CD1c-positive myeloid dendritic cell (primary cell): ENCODE measurements around the gene HRNR.
A peak's percentile ranks its signal among the peaks of the same experiment; 100 is the strongest.

ENCODE experiments used
- DNase-seq: peaks from one replicate; pipeline ENCODE4 v3.0.0-alpha.2; 2016; ENCODE audit errors: extremely low spot score

Gene HRNR

DNA sequence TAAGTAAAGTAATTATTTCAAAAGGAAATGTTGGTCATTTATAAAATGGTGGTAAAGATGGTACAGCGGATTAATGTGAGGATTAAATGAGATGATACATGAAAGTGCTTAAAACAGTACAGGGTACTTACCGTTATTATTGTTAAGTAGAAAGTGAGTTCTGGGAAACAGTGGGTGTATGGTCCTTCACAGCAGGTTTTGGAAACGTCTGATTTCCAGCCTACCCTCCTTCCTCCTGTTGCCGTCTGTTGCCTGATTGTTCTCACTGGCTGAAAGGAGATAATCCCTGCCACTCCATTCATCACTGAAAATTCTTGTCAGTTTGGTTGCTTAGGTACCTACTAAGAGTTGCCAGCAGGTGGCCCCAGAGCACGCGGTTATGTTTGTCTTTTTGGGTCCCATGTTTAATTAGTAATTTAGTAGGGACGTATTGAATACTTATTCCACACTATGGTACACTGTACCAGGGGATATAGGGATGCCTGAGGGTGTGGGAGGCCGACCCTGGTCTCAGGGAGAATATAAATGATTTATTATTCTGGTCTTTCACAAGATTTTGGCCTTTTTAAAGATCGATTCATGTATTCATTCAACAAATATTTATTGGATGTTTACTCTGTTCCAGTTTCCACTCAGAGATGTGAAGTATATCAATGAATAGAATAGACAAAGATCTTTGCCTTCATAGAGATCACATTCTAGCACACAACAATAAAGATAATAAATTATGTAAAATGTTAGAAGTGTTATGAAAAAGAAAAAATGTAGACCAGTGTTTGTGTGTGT lies 34.1 kb downstream of the HRNR start:
- DNase-seq, result peak; percentile 73

DNA sequence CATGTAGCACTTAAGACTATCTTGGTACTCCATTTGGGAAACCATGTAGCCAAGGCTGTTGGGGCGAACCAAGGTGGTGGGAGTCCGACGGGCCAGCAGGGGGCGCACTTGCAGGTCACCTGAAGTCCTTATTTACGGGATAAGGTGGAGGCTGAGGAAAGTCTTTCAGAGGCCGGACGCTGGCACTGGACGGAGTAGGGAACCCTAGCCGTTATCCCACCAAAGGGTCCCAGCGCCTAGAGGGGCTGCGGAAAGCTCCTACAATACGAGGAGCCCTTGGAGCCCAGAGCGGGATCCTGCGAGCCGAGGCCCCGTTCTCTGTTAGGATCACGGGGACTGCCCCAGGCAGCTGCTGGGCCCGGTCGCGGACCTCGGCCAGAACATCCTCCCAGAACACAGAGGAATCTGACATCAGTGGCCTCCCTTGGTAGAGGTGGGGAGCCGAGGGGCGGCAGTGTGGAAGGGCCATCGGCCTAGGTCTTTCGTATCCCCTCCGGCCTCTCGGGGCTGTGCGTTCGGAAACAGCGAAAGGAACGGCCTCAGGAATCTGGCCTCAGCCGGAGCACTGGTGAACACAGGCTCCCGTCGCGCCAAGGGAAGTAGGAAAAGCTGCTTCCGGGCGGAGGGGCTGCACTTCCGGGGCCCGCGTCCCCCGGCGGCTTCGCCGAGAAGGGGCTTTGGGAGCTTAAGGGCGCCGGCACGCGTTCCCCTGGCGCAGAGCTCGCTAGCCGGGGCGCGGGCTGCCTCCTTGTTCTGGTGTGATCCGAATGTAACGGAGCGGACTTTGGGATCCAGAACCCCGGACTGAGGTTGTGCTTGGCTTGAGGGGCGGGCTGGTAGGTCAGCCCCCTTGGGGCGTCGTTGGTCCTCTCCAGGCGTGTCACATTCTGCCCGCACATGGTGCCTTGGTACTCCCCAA lies 35.1 kb downstream of the HRNR start:
- peak; percentile 75 for DNase-seq

DNA sequence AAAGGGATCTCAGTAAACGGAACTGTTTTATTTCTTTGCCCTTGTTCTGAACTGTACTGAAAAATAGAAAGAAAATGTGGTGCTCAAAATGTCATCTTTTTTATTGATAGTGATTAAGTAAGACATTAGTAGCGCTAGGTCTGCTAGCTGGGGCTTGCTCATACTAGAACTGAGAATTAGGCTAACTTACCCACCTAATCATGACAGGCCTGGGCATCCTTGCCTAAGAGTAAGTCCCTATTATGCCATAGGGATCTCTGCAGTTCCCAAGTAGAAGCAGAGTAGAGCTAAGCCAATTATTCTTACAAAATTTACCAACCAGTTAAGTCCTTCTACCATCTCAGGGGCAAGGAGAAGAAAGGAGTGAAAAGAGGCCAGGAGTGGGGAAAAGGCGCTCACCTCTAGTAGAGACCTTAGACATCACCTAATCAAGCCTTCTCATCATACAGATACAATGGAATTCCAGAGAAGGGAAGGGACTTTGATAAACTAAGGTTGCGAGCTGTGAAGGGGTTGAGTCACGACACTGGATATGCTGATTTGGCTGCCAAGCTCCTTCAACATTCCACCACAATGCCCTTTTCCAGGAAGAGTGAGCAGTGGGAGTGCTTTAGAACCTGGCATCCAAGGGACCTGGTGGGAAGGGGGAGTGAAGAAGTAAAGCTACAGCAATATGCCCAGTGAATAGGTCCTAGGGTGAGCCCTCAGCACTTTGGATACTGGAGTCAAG lies 37.3 kb downstream of the HRNR start:
- DNase-seq, result no peak

DNA sequence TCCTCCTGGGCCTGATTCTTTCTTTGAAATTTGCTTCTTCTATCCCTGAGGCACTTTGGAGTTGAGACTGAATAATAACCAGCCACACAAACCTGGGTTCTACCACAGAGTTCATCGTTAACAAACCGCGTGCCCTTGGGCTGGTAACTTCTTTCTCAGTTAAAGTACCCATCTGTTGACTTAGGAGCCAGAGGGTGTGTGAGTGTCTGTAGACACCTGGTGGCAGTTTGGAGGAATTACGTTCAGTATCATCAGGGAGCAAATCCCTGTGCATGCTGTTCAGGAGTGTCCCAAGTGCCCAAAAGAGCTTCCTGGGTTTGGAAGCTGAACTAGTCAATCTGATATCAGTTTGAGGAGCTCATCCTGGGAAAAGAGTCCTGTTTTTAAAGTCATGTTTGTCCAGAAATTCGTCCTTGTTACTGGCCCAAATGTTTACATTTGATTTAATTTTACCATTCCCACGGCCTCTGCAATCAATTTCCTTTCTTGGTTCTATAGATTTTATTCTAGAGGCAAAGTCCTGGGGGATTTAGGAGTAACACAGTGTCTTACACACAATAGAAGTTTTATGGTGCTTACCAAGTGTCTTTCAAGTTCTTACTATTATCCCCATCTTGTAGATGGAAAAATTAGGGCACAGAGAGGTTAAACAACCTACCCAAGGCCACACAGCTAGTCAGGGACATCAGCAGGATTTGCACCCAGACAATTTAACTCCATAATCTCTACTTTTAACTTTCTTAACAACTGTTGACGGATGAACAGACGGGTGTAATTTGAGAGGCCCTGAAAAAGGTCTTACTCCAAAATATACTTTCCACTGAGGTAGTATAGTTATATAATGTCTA lies 38.2 kb downstream of the HRNR start:
- peak; percentile 73 for DNase-seq

DNA sequence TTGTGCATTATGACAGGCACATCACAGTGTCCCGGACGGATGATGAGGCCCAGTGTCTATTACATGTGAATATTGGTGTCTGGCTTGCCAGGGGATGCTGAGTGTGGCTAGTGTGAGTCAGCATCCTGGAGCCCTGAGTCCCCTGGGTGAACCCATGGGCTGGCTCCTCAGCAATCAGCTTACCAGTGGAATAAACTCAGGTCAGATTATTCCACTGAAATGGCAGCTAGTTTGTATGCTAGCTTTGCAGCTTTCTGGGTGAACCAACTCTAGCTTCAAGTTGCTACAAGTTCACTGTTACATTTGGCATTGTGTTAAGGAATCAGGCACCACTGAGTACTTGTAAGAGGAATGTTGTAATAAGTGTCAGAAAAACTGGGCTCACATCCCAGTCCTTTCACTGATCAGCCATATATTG lies 41.0 kb downstream of the HRNR start:
- DNase-seq, result no peak

GRCh38 chr1:152182431-152182830 lies 41.6 kb downstream of the HRNR start:
- peak; percentile 63 for DNase-seq

DNA sequence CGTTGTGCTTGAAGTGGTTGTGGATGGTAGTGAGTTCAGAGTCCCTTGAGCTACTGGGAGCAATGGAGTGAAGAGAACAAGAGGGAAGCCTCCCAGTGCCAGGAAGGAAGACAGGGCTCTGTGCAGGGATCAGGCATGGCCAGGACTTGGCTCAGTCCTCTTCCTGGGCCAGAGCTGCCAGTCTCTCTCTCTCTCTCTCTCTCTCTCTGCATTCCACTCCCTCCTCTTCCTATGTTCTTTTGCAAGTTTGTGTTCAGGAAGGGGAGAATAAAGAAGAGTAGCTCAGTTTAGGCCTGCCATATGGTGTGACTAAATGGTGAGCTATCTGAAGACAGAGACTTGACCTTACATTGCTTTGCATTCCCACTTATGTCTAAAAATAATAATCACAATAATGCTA lies 44.4 kb downstream of the HRNR start:
- no peak for DNase-seq

DNA sequence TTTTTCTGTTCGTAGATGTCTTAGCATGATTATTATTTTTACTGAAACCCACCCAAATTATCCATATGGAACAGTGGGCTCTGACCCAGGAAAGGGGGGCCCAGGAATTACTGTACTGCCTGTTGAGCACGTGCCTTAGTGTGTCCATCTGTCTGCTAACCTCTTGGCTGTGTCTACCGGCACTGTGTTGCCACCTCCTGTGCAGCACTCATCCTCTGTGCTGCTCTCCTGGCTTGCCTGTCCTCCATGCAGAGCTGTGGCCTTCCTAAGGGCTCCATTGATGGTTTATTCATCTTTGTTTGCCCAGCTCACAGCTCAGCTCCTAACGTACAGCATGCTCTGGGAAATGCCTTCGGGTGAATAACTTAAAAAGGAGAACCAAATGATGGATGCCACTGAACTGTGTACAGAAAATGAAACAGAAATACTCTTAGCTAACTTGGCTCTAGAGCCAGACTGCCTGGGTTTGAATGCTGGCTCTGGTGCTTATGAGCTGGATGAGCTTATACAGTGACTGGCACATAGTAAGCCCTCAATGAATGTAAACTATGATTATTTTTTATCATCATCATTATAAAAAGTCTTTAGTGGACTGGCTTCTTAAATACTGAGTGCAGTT lies 53.6 kb downstream of the HRNR start:
- no peak for DNase-seq

DNA sequence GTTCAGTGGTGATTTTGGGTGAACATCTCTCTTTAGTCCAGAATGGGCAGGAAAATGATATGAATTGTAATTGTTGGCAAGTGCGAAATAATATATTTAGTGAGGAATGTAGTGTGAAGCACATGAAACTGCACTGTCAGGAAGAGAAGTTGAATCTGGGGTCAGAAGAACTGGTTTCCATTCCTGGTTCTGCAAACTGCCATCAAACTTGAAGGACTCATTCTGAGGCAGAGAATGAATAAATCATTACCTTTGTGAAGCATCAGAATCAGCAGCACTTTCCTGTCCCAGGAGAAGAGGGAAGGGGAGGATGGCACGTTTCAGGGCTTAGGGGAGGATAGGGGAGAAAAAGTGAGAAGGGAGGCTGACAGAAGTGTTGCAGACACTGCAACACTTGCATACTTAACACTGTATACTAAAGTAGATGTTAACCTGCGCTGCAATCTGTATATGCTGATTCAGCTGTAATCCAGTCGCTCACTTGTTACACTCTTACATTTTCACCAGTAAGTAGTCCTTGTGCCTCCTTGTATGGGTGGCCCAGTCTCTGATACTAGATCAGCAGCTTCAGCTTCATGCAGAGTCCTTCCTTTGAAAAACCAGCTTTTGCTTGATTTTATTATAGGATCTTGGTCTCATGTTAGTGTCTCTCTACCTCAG lies 54.5 kb downstream of the HRNR start:
- DNase-seq, result peak; percentile 64

DNA sequence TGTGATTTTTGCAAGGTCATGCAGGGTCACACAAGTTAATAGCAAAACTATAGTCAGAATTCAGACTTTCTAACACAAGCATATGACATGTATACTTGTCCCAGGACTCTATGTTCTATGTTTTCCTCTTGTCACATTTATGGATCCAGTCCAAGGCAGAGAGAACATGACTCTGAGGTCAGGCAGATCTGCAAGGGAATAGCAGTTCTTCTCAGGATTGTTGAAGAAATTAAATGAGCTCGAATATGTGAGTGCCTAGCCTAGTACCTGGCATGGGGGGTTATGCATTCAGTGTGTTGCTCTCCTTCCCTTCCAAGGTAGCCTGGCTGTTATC lies 55.5 kb downstream of the HRNR start:
- DNase-seq, result no peak

- no peak for DNase-seq
These were observed 56.0 kb downstream of the HRNR start for GRCh38 chr1:152167835-152168534.

GRCh38 chr1:152166966-152167365 lies 57.0 kb downstream of the HRNR start:
- no peak for DNase-seq

DNA sequence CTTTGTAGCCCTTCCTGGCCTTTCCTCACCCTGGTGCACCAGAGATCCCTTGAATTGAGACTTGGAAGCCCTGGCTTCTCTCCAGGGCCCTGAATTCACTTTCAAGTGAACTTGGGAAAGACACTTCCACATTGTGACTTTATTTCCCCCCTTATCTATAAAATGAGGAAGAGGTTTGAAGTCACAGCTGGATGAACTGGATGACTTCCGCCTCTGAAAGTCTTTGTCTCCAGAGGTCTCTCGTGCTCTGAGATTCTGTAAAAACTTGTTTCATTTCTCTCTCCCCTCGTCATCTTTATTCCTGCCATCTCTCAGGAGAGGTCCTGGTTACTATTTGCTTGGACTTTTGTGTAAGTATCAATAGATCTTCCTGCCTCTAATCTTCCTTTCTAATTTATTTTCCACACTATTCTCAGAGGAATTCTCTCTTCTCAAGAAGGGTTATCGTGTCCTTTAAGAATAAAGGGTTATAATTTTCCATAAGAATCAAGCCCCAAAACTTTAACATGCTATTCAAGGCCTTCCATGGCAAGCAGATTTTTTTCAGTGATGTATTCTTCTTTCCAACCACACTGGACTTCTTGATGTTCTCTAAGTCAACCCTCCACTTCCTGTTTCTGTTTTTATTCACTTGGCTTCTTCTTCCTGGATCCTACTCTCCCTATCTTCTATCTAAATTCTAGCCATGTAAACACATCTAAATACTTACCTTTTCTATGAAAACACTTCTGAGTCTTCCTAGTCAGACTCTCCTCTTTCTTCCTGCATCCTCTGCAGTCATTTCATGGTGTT lies 58.5 kb downstream of the HRNR start:
- DNase-seq, result peak; percentile 71

DNA sequence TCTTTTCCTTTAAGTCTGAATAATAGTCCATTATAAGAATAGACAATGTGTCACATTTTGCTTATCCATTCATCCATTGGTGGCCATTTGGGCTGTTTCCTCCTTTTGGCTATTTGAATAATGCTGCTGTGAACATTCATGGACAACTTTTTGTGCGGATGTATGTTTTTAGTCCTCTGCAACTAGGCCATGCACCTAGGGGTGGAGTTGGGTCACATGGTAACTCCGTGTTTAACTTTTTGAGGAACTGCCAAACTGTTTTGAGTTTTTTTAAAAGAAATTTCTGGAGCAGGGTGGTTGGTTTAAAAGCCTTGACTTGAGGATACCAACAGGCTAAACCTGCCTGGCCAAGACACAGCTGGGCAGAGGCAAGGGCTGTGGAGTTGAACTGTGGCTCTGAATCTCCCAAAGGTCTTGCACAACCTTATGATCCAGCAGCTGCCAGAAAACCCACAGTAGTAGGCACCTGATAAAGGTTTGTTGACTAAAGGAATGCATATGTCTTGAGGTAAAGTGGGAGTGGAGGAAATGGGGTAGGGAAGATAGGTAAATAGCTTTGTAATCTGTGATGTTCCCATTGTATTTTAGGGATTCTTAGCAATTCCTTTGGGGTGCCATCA lies 59.4 kb downstream of the HRNR start:
- DNase-seq, result peak; percentile 64

GRCh38 chr1:152162792-152163463 lies 61.1 kb downstream of the HRNR start:
- peak; percentile 77 for DNase-seq
